ENCODE data around the gene ZNF592.

- TF ChIP-seq EZH2 (IDR thresholded peaks at IDR 0.05; ENCODE audit: low read length) (no peak), CTCF (optimal IDR thresholded peaks at IDR 0.05 in 1 of 3, IDR thresholded peaks at IDR 0.05 in 1 of 3, conservative IDR thresholded peaks at IDR 0.05 in 1 of 3; ENCODE audit: extremely low read depth in 1 of 3, insufficient read depth in 2 of 3, low read length in 3 of 3) (no peak)
These were observed 10.6 kb downstream of the ZNF592 start for GRCh38 chr15:84759018-84759417.

Data from keratinocyte (primary cell).